ENCODE data around the gene SDHB.

- TF ChIP-seq ZNF23 (tag by site-specific recombination; IDR thresholded peaks at IDR 0.05; ENCODE audit: borderline replicate concordance) (no peak), CTCF (tag by site-specific recombination; IDR thresholded peaks at IDR 0.05) (no peak), PRDM4 (tag by site-specific recombination; IDR thresholded peaks at IDR 0.05) (no peak)
Observed at GRCh38 chr1:17027403-17027802, 26.4 kb downstream of the SDHB start.

Data from HEK293 (cell line).